Left colon (tissue), 2 donors: Measurements from ENCODE around the gene PPIB. TPM values are rescaled to one million over a fixed set of nuclear protein-coding genes. Genes with fewer than 3 reads are reported as not detected.
"Not testable (repeated sequence)": the region's sequence is repeated elsewhere in the genome, so short reads cannot be mapped to it uniquely, and the experiment has no call there.

ENCODE experiments used
- ATAC-seq: fragments of 200-7000 bp; cut with Tn5 transposase; one replicate; pipeline ENCODE4 v1.9.1; 2020; ENCODE audit warnings: mild to moderate bottlenecking, moderate library complexity
- DNase-seq, 2 donors: peaks; one replicate each; pipeline ENCODE4 v3.0.0-alpha.2; 2020
- intact Hi-C, 2 donors: fragments of 100-400 bp; cut with DNase I in 1 of 2; cut with micrococcal nuclease in 1 of 2; formaldehyde crosslinking; loops; one replicate each; pipeline versions ENCODE4 v1.11.2 to v1.14.0; 2022; cut with DNase I, micrococcal nuclease
- total RNA-seq, 2 donors: library from RNA; stranded (reverse); fragmentation: NEBNext Ultra II Directional; extraction: Animal tissue kit (Norgen Biotek cat#: 25700); gene quantifications; one replicate each; pipeline ENCODE4 v1.2.1, GENCODE V29; 2021
- donor health status: DM: no; HTN: no; CAD: no.
- donor health status: DM: yes; HTN: yes; CAD: no.

PPIB gene
- total RNA-seq, 2 donors from 2014 or later, result 284 to 324 TPM

- intact Hi-C loops, result no loop called here
- DNase-seq (no peak), ATAC-seq (peak; percentile 51)
Observed at GRCh38 chr15:64117759-64118487, 44.9 kb downstream of the PPIB start.

- intact Hi-C loops, result no loop called here
- DNase-seq, result no peak
- ATAC-seq, result no peak
Observed at GRCh38 chr15:64112904-64113303, 49.9 kb downstream of the PPIB start.

- ATAC-seq, result no peak
- no peak for DNase-seq
- intact Hi-C loops, result no loop called here
Observed at GRCh38 chr15:64112073-64112772, 50.6 kb downstream of the PPIB start.

GRCh38 chr15:64111679-64112050 is 51.2 kb downstream of the PPIB start:
- intact Hi-C loops, result no loop called here
- DNase-seq, result no peak
- ATAC-seq, result no peak

- intact Hi-C loops, result no loop called here
- no peak for ATAC-seq
- DNase-seq, result no peak
Observed at GRCh38 chr15:64110950-64111678, 51.7 kb downstream of the PPIB start.

GRCh38 chr15:64110108-64110701 is 52.6 kb downstream of the PPIB start:
- ATAC-seq, intact Hi-C loops, DNase-seq: not testable (repeated sequence)

- DNase-seq (no peak), ATAC-seq (no peak)
- intact Hi-C loops, result no loop called here
Observed at GRCh38 chr15:64107337-64107736, 55.5 kb downstream of the PPIB start.

Other genes with a start within 250 kb of the PPIB start
- gene DAPK2, start 116.5 kb downstream of the PPIB start, total RNA-seq, result 10 to 100 TPM; 48.8 to 58.3 TPM
- gene CIAO2A, start 69.2 kb downstream of the PPIB start, total RNA-seq, result 100 to 1,000 TPM in 1 of 2 donors, 10 to 100 TPM in 1; 86.5 to 106 TPM
- gene SNX1, start 67.0 kb downstream of the PPIB start, total RNA-seq, result 100 to 1,000 TPM; 103 to 110 TPM
- under 1 TPM; 0.34 to 0.73 TPM for gene SNX22, start 11.3 kb downstream of the PPIB start, total RNA-seq
- 10 to 100 TPM; 19.9 to 20.4 TPM for gene CSNK1G1, start 193.2 kb upstream of the PPIB start, total RNA-seq
- gene PCLAF, start 218.4 kb upstream of the PPIB start, total RNA-seq, result 10 to 100 TPM in 1 of 2 donors, 1 to 10 TPM in 1; 5.0 to 11.9 TPM
- 10 to 100 TPM; 34.2 to 34.4 TPM for gene TRIP4, start 224.8 kb upstream of the PPIB start, total RNA-seq